ENCODE measurements around the gene TRPM3.

GRCh38 chr9:70668751-70669150 is 452.7 kb downstream of the TRPM3 start:
- TF ChIP-seq CTCF (IDR thresholded peaks at IDR 0.05) (no peak), POLR2A (IDR thresholded peaks at IDR 0.05) (no peak)
